Skeletal muscle satellite cell (primary cell): Measurements from ENCODE around the gene ZYX. TPM values are rescaled to one million over a fixed set of nuclear protein-coding genes. Genes with fewer than 3 reads are reported as not detected.

Experiments used
- H3K27me3 ChIP-seq: 2 replicates; pipeline ENCODE4 v1.7.0; 2013; ENCODE audit warnings: low read length; ENCODE audit not compliant: control insufficient read depth, insufficient read depth
- H3K36me3 ChIP-seq: 2 replicates; pipeline ENCODE4 v1.7.0; 2013; ENCODE audit warnings: mild to moderate bottlenecking, control low read depth, low read length; ENCODE audit not compliant: insufficient read depth
- H3K4me1 ChIP-seq: 2 replicates; pipeline ENCODE4 v1.7.0; 2013; ENCODE audit warnings: low read length; ENCODE audit not compliant: control insufficient read depth, insufficient read depth
- H3K4me2 ChIP-seq: 2 replicates; pipeline ENCODE4 v1.7.0; 2013; ENCODE audit warnings: mild to moderate bottlenecking, low read length
- H3K4me3 ChIP-seq: 2 replicates; pipeline ENCODE4 v1.7.0; 2013; ENCODE audit warnings: low read length
- H3K9ac ChIP-seq: 2 replicates; pipeline ENCODE4 v1.7.0; 2013; ENCODE audit warnings: mild to moderate bottlenecking, low read depth, low read length, moderate library complexity
- H3K9me3 ChIP-seq: replicated peaks from 2 replicates; pipeline ENCODE4 v1.7.0; 2013; ENCODE audit warnings: mild to moderate bottlenecking, control low read depth, low read length
- total RNA-seq: library from RNA; depleted of rRNA; stranded (reverse); fragments of >200 nt; gene quantifications from 2 replicates; pipeline ENCODE4 v1.2.3, GENCODE V29; 2012; rRNA removed

The ZYX gene, protein sequence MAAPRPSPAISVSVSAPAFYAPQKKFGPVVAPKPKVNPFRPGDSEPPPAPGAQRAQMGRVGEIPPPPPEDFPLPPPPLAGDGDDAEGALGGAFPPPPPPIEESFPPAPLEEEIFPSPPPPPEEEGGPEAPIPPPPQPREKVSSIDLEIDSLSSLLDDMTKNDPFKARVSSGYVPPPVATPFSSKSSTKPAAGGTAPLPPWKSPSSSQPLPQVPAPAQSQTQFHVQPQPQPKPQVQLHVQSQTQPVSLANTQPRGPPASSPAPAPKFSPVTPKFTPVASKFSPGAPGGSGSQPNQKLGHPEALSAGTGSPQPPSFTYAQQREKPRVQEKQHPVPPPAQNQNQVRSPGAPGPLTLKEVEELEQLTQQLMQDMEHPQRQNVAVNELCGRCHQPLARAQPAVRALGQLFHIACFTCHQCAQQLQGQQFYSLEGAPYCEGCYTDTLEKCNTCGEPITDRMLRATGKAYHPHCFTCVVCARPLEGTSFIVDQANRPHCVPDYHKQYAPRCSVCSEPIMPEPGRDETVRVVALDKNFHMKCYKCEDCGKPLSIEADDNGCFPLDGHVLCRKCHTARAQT
- 48.7 and 72.7 TPM in 2 replicates for total RNA-seq

DNA sequence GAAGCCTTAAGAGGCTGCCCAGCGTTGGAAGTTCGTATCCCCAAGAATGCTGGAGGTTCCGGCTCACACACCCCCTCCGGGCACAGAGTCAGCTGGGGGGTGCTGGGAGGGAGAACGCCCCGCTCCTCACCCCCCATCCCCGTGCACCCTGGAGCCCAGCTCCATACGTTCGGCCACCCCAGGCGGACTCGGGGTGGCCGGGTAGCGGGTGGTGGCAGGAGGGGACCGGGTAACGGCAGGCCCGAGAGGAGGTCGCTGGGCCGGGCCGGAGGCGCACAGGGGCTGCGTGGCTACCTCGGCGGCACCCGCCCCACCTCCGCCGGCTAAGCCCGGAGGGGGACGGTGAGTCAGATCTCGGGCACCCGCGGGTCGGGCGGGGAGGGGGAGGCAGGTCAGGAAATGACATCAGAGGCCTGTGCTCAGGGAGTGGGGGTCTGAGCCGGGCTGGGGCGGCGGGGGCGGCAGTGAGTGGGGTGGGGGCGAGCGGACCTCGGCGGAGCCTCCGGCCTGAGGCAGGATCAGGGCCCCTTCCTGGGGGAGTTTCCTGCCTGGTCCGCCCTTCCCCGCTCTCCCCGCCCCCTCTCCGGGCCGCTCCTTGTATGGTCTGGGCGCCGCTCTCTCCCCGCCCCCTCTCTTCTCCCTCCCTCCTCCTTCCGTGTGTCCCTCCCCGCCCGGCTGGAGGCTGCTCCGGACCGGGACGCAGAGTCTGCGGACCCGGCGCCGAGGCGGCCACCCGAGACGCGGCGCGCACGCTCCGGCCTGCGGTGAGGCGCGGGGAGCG, at the start of gene ZYX:
Gene ZYX, plus strand, starts transcription at position 700 of the 781 bp plus-strand sequence. CDS start 227 bp downstream, outside the sequence.
- H3K27me3 ChIP-seq = no peaks in the 10 kb centered on the region
- H3K9ac ChIP-seq = peak within 1 kb of the TSS; percentile 99

DNA sequence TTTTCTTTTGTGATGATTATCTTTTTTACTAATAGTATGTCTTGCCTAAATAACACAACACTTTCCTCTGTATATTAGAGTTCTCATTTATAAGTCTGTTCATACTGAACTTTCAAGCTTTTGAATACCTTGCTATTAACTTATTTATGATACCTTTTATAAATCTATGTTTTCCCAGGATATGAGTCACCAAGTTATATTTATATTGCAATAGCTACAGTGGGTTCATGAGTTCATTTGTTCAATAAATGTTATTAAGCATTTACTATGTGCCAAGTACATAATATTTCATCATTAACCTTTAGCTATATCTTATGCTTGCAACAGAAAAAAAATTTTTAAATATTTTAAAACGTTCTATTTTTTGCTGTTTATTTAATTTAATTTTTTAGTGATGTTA, 46.9 kb upstream of the ZYX start:
- no peak overlapping the region for H3K4me3 ChIP-seq
- H3K4me2 ChIP-seq = no peak overlapping the region
- H3K9ac ChIP-seq = no peak overlapping the region
- no peaks in the 10 kb centered on the region for H3K36me3 ChIP-seq
- peaks cover 23% of the 10 kb centered on the region for H3K4me1 ChIP-seq
- peaks cover 15% of the 10 kb centered on the region for H3K27me3 ChIP-seq
- no peaks in the 10 kb centered on the region for H3K9me3 ChIP-seq

More for the DNA sequence above, at the start of gene ZYX:
- peaks cover 49% of the 10 kb centered on the region for H3K4me1 ChIP-seq
- no peaks in the 10 kb centered on the region for H3K9me3 ChIP-seq
- peak within 1 kb of the TSS; percentile 93 for H3K4me3 ChIP-seq
- H3K36me3 ChIP-seq = peaks cover 38% of the 10 kb centered on the region
- H3K4me2 ChIP-seq = peak within 1 kb of the TSS; percentile 95

DNA sequence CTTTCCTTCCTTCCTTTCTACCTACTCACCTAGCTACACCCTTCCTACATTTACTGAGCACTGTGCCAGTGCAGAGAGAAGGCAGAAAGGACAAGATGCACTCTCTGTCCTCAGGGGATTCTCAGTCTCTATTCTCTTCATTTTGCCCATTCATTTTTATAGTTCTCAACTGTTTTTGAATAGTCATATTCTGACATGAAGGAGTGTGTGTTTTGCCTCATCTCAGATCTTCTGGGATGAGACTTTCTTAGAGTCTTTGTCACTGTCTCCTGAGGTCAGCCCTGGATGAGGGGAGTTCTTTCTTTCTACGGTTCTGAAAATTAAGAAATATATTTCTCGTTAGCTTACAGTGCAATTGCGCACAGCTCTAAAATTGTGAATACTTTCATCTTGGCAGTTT, 43.9 kb upstream of the ZYX start:
- Histone ChIP-seq H3K4me1 (peaks cover 11% of the 10 kb centered on the region), H3K27me3 (peaks cover 26% of the 10 kb centered on the region), H3K9me3 (no peaks in the 10 kb centered on the region), H3K9ac (no peak overlapping the region), H3K4me3 (no peak overlapping the region), H3K4me2 (no peak overlapping the region), H3K36me3 (no peaks in the 10 kb centered on the region)

DNA sequence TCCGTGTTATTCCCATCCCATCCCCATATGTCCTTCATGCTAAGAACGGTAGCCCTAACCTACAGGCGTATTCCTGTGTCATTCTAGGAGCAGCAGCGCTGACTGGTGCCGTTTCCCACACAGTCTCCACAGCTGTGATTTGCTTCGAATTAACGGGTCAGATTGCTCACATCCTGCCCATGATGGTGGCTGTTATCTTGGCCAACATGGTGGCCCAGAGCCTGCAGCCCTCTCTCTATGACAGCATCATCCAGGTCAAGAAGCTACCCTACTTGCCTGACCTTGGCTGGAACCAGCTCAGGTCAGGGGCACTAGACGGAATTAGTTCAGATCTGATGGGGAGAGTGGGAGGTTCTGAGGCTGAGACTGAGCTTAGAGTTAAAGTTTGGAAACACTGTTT, 39.3 kb upstream of the ZYX start:
- Histone ChIP-seq H3K9ac (no peak overlapping the region), H3K9me3 (no peaks in the 10 kb centered on the region), H3K36me3 (no peaks in the 10 kb centered on the region), H3K4me2 (no peak overlapping the region), H3K27me3 (peaks cover 39% of the 10 kb centered on the region), H3K4me3 (no peak overlapping the region), H3K4me1 (no peaks in the 10 kb centered on the region)

DNA sequence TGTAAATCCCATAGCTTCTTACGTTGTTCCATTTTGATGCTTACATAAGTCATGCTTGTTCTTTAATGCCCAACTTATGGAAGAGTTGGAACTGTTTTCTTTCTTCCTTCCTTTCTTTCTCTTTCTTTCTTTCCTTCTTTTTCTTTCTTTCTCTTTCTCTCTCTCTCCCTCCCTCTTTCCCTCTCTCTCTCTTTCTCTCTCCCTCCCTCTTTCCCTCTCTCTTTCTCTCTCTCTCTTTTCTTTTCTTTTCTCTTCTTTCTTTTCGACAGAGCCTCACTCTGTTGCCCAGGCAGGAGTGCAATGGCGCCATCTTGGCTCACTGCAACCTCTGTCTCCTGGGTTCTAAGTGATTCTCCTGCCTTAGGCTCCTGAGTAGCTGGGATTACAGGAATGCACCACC, 37.5 kb upstream of the ZYX start:
- Histone ChIP-seq H3K4me3 (no peak overlapping the region), H3K4me2 (no peak overlapping the region), H3K9me3 (no peaks in the 10 kb centered on the region), H3K27me3 (peaks cover 47% of the 10 kb centered on the region), H3K9ac (no peak overlapping the region), H3K36me3 (no peaks in the 10 kb centered on the region), H3K4me1 (no peaks in the 10 kb centered on the region)

DNA sequence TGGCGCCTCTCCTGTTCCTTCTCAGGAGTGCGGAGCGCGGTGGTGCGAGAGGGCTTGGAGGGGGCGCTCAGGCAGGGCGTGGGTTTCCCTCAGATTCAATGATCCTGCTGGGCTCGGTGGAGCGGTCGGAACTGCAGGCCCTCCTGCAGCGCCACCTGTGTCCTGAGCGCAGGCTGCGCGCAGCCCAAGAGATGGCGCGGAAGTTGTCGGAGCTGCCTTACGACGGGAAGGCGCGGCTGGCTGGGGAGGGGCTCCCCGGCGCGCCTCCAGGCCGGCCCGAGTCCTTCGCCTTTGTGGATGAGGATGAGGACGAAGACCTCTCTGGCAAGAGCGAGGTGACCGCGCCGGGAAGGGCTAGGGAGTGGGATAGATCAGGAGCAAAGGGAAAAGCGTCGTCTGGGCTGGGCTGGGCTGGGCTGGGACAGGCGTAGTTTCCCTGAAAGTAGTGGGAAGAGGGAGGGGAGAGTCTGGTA, 35.7 kb upstream of the ZYX start:
- Histone ChIP-seq H3K9ac (no peak overlapping the region), H3K4me2 (peak overlapping the region; percentile 58), H3K4me1 (no peaks in the 10 kb centered on the region), H3K9me3 (no peaks in the 10 kb centered on the region), H3K36me3 (no peaks in the 10 kb centered on the region), H3K27me3 (peaks cover 46% of the 10 kb centered on the region), H3K4me3 (no peak overlapping the region)

DNA sequence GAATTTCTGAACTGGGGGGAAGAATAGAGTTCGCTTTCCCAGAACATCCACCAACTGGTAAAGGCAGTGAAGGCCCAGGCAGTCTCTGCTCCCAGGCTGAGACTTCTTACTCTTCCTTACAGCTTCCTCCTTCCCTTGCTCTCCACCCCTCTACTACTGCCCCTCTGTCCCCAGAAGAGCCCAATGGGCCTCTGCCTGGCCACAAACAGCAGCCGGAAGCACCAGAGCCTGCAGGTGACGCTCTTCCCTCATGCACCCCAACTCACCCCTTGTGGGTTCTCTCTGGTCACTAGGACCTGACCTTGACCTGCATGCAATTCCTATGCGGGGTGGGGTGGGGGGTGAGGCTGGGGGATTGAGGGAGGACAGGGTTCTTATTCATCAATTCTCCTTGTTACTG, 35.1 kb upstream of the ZYX start:
- H3K36me3 ChIP-seq = no peaks in the 10 kb centered on the region
- no peak overlapping the region for H3K4me2 ChIP-seq
- no peaks in the 10 kb centered on the region for H3K9me3 ChIP-seq
- no peaks in the 10 kb centered on the region for H3K4me1 ChIP-seq
- H3K27me3 ChIP-seq = peaks cover 47% of the 10 kb centered on the region
- H3K9ac ChIP-seq = no peak overlapping the region
- H3K4me3 ChIP-seq = no peak overlapping the region

DNA sequence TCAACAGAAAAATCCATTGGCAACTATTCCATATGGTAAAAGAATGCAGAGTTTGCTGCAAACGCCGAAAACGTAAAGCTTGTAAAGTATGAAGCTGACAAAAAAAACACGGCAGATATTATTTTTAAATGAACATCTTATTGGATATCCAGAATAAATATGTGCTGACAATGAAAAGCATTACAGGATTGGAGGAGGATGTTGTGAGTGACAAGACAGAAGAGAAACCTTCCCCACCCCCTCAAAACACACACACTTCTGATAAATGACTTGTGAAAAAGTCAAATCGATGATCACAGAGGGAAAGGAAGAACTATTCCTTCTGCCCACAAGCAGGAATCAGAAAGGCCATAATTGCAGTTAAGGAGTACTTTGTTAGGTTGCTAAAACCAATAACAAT, 33.2 kb upstream of the ZYX start:
- no peak overlapping the region for H3K9ac ChIP-seq
- no peaks in the 10 kb centered on the region for H3K4me1 ChIP-seq
- H3K36me3 ChIP-seq = no peaks in the 10 kb centered on the region
- no peaks in the 10 kb centered on the region for H3K9me3 ChIP-seq
- no peak overlapping the region for H3K4me3 ChIP-seq
- H3K27me3 ChIP-seq = peaks cover 55% of the 10 kb centered on the region
- H3K4me2 ChIP-seq = no peak overlapping the region

DNA sequence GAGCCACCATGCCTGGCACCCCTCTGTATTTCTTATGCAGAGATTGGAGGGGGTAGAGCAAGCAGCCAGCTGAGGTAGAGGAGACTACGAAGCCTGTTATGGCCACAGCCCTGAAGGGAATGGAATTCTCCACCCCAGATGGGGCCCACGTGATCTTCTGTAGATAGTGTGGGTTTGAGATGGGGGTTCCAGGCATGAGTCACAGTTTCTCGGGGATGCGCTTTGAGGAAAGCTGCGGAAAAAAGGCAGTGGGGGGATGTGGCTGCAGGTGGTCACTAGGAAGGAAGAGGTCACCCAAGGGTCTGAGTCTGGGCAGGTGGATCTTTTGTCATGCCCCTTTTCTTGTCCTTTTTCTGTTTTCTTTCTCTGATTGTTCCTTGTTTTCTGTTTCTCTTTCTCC, 30.1 kb upstream of the ZYX start:
- no peak overlapping the region for H3K9ac ChIP-seq
- peaks cover 47% of the 10 kb centered on the region for H3K27me3 ChIP-seq

DNA sequence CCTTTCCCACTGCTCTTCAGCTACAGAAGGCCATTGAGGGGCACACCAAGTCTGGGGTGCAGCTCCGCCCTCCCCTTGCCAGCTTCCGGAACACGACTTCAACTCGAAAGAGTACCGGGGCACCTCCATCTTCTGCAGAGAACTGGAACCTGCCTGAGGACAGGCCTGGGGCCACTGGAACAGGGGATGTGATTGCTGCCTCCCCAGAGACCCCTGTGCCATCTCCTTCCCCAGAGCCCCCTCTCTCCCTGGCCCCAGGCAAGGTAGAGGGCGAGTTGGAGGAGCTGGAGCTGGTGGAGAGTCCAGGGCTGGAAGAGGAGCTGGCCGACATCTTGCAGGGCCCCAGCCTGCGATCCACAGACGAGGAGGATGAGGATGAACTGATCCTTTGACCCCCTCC, 29.6 kb upstream of the ZYX start:
- no peak overlapping the region for H3K4me2 ChIP-seq
- H3K4me3 ChIP-seq = no peak overlapping the region
- no peaks in the 10 kb centered on the region for H3K4me1 ChIP-seq
- peaks cover 44% of the 10 kb centered on the region for H3K27me3 ChIP-seq
- no peaks in the 10 kb centered on the region for H3K36me3 ChIP-seq
- H3K9ac ChIP-seq = no peak overlapping the region
- H3K9me3 ChIP-seq = no peaks in the 10 kb centered on the region

More for the DNA sequence above, 30.1 kb upstream of the ZYX start:
- no peaks in the 10 kb centered on the region for H3K4me1 ChIP-seq
- H3K9me3 ChIP-seq = no peaks in the 10 kb centered on the region
- H3K4me2 ChIP-seq = no peak overlapping the region
- no peaks in the 10 kb centered on the region for H3K36me3 ChIP-seq
- H3K4me3 ChIP-seq = no peak overlapping the region

DNA sequence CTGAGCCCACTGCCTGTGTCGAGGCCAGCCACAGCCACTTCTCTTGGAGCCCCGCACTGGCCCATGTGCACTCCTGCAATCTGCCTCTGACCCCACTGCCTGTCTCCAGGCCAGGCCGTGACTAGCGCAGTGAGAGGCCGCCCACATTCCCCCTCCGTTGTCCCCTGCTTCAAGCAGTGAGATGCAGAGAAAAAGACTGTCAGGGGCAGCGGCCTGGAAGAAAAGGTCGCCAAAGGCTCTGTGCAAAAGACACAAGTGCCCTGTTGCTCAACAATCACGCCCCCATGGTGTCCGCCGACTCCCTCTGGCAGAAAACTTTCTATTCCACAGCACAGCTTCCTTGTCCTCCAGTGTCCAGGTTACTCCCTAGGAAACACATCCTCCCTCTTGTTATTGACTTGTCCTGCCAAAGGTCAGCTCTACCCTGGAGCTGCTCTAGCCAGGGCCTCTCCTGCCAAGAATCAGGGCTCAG, 28.6 kb upstream of the ZYX start:
- Histone ChIP-seq H3K4me3 (no peak overlapping the region), H3K4me2 (no peak overlapping the region), H3K9me3 (no peaks in the 10 kb centered on the region), H3K36me3 (no peaks in the 10 kb centered on the region), H3K27me3 (peaks cover 37% of the 10 kb centered on the region), H3K9ac (no peak overlapping the region), H3K4me1 (no peaks in the 10 kb centered on the region)
